HepG2 (cell line): Measurements from ENCODE around the gene DNAJC30. TPM values are rescaled to one million over a fixed set of nuclear protein-coding genes. Genes with fewer than 3 reads are reported as not detected.
A peak's percentile ranks its signal among the peaks of the same experiment; 100 is the strongest.

Experiments
- ARNT2 ChIP-seq: sonication (generic); formaldehyde crosslinking; IDR thresholded peaks from 2 replicates; pipeline ENCODE4 v1.8.0; 2022; ENCODE audit warnings: mild to moderate bottlenecking, low read depth, missing genetic modification reagents, moderate library complexity
- BCL6 ChIP-seq: IDR thresholded peaks from 2 replicates; pipeline ENCODE4 v1.6.1; 2016; ENCODE audit warnings: missing genetic modification reagents, missing compliant biosample characterization
- CREM ChIP-seq, 2 experiments: sonication (generic) in 1 of 2; formaldehyde crosslinking in 1 of 2; IDR thresholded peaks; 2 replicates each; pipeline versions ENCODE4 v1.4.0 to v1.6.1; 2016 to 2020; ENCODE audit warnings: antibody characterized with exemption in 1 of 2, mild to moderate bottlenecking in 1 of 2, missing genetic modification reagents in 1 of 2
- HHEX ChIP-seq: IDR thresholded peaks from 2 replicates; pipeline ENCODE4 v1.6.1; 2016; ENCODE audit warnings: control low read depth
- HNRNPL ChIP-seq: fragments of 200-400 bp; formaldehyde crosslinking; IDR thresholded peaks from 2 replicates; pipeline ENCODE4 v1.6.1; 2017; ENCODE audit warnings: mild to moderate bottlenecking, low read depth, low read length
- HOMEZ ChIP-seq: IDR thresholded peaks from 2 replicates; pipeline ENCODE4 v1.6.1; 2016; ENCODE audit warnings: low read depth
- MAZ ChIP-seq, 2 experiments: sonication (generic) in 1 of 2; formaldehyde crosslinking in 1 of 2; IDR thresholded peaks; 2 replicates each; pipeline versions ENCODE4 v1.5.0 to v1.6.1; 2012 to 2020; ENCODE audit warnings: low read depth in 2 of 2, mild to moderate bottlenecking in 2 of 2, borderline replicate concordance in 1 of 2, improper control_type of control experiment in 1 of 2, low read length in 1 of 2, missing genetic modification reagents in 1 of 2, moderate library complexity in 1 of 2
- NCOR1 ChIP-seq: fragments of 200-600 bp; sonication (generic); IDR thresholded peaks from 2 replicates; pipeline ENCODE4 v1.7.0; 2017; ENCODE audit warnings: antibody characterized with exemption, low read length, borderline replicate concordance
- SP1 ChIP-seq, 2 experiments: fragments of 450-650 bp in 1 of 2; sonication (generic) in 1 of 2; formaldehyde crosslinking in 1 of 2; IDR thresholded peaks; 2 replicates each; pipeline versions ENCODE4 v1.4.0 to v1.6.1; 2016 to 2020; ENCODE audit warnings: missing genetic modification reagents in 1 of 2
- SP140L ChIP-seq: sonication (generic); formaldehyde crosslinking; IDR thresholded peaks from 2 replicates; pipeline ENCODE4 v1.4.0; 2020; ENCODE audit warnings: missing genetic modification reagents, borderline replicate concordance
- THAP11 ChIP-seq: IDR thresholded peaks from 2 replicates; pipeline ENCODE4 v1.6.1; 2016; ENCODE audit warnings: missing biosample characterization, missing genetic modification reagents
- TRAFD1 ChIP-seq: sonication (generic); formaldehyde crosslinking; IDR thresholded peaks from 2 replicates; pipeline ENCODE4 v1.5.1; 2020; ENCODE audit warnings: missing genetic modification reagents, mild to moderate bottlenecking, borderline replicate concordance
- ZHX2 ChIP-seq, 2 experiments: sonication (generic) in 1 of 2; formaldehyde crosslinking in 1 of 2; IDR thresholded peaks; 2 replicates each; pipeline versions ENCODE4 v1.6.1 to v1.9.0; 2014 to 2022; ENCODE audit warnings: antibody characterized with exemption in 1 of 2, borderline replicate concordance in 1 of 2, inconsistent platforms in 1 of 2, low read depth in 1 of 2, missing genetic modification reagents in 1 of 2
- ZMYM3 ChIP-seq: sonication (generic); formaldehyde crosslinking; IDR thresholded peaks from 2 replicates; pipeline ENCODE4 v1.5.1; 2020; ENCODE audit warnings: mild to moderate bottlenecking, missing genetic modification reagents
- ZNF614 ChIP-seq: IDR thresholded peaks from 2 replicates; pipeline ENCODE4 v1.6.1; 2018; ENCODE audit warnings: missing biosample characterization, missing genetic modification reagents, inconsistent platforms, borderline replicate concordance
- ZNF772 ChIP-seq: sonication (generic); formaldehyde crosslinking; IDR thresholded peaks from 2 replicates; pipeline ENCODE4 v1.5.0; 2020; ENCODE audit warnings: mild to moderate bottlenecking, missing genetic modification reagents
- ZNF782 ChIP-seq: sonication (generic); formaldehyde crosslinking; IDR thresholded peaks from 2 replicates; pipeline ENCODE4 v1.4.0; 2020; ENCODE audit warnings: missing genetic modification reagents, mild to moderate bottlenecking, borderline replicate concordance
- ZSCAN29 ChIP-seq: sonication (generic); formaldehyde crosslinking; conservative IDR thresholded peaks from 2 replicates; pipeline ENCODE4 v1.4.0; 2020; ENCODE audit warnings: mild to moderate bottlenecking, missing genetic modification reagents
- polyA plus RNA-seq, 8 experiments: library from polyadenylated mRNA; depleted of rRNA in 3 of 8; stranded (reverse) in 7 of 8; unstranded in 1 of 8; fragments of >200 nt; fragmentation: Illumina TruSeq in 4 of 8; extraction: Trizol in 4 of 8; gene quantifications; 2 replicates each; pipeline versions ENCODE4 v1.2.1 to v1.2.3, GENCODE V29; 2011 to 2016; ENCODE audit warnings: low read depth in 4 of 8, missing spikeins in 1 of 8, mixed read lengths in 1 of 8; ENCODE audit not compliant: insufficient read depth in 1 of 8
- total RNA-seq, 5 experiments: library from RNA; depleted of rRNA; stranded (reverse); fragments of >200 nt; fragmentation: Illumina TruSeq; extraction: Trizol; gene quantifications; 2 replicates each; pipeline ENCODE4 v1.2.3, GENCODE V29; 2016; ENCODE audit warnings: low read depth in 1 of 5

The DNAJC30 gene
- total and polyA plus RNA-seq, 2 of the 13 experiments (the other 11 are each of a cell fraction or from before 2014, with no cell fraction given), result 3.3 to 3.8 TPM

GRCh38 chr7:73715648-73716317, 32.5 kb upstream of the DNAJC30 start (continued):
- TF ChIP-seq HOMEZ, result no peak
- peak; percentile 90 for TF ChIP-seq ZMYM3 (CRISPR knock-in tag)
- TF ChIP-seq ARNT2 (CRISPR knock-in tag), result peak; percentile 32; the same call in 1 of the 2 replicates
- TF ChIP-seq NCOR1, result peak; percentile 27; the same call in 1 of the 2 replicates
- 0 out of 2 replicates have a peak, but pooled peaks have one; percentile 25 for TF ChIP-seq ZSCAN29
- TF ChIP-seq ZNF772 (CRISPR knock-in tag), result no peak
- peak; percentile 59; the same call in 1 of the 2 replicates for TF ChIP-seq ZHX2 (IDR thresholded peaks at IDR 0.05; ENCODE audit: low read depth)
- TF ChIP-seq ZHX2 (CRISPR knock-in tag; IDR thresholded peaks at IDR 0.05; ENCODE audit: borderline replicate concordance), result no peak
- TF ChIP-seq SP140L (CRISPR knock-in tag), result no peak
- TF ChIP-seq THAP11 (CRISPR knock-in tag), result peak; percentile 69
- 0 out of 2 replicates have a peak, but pooled peaks have one; percentile 45 for TF ChIP-seq HNRNPL
- TF ChIP-seq MAZ (IDR thresholded peaks at IDR 0.05; ENCODE audit: borderline replicate concordance, low read depth, low read length), result peak; percentile 16; the same call in 1 of the 2 replicates
- no peak for TF ChIP-seq MAZ (CRISPR knock-in tag; IDR thresholded peaks at IDR 0.05; ENCODE audit: low read depth)
- no peak for TF ChIP-seq HHEX (CRISPR knock-in tag)
- TF ChIP-seq ZNF614 (CRISPR knock-in tag), result 0 out of 2 replicates have a peak, but pooled peaks have one; percentile 14
- no peak for TF ChIP-seq SP1 (IDR thresholded peaks at IDR 0.05)
- 0 out of 2 replicates have a peak, but pooled peaks have one; percentile 36 for TF ChIP-seq SP1 (CRISPR knock-in tag; IDR thresholded peaks at IDR 0.05)
- no peak for TF ChIP-seq ZNF782 (CRISPR knock-in tag)
- TF ChIP-seq TRAFD1 (CRISPR knock-in tag), result peak; percentile 31; the same call in 1 of the 2 replicates
- TF ChIP-seq BCL6 (CRISPR knock-in tag), result peak; percentile 86
- TF ChIP-seq CREM (IDR thresholded peaks at IDR 0.05), result peak; percentile 45; the same call in 1 of the 2 replicates
- TF ChIP-seq CREM (CRISPR knock-in tag; IDR thresholded peaks at IDR 0.05), result no peak
